SU-DHL-6 (cell line): Measurements from ENCODE around the gene ITPK1.
"Not testable (repeated sequence)": the region's sequence is repeated elsewhere in the genome, so short reads cannot be mapped to it uniquely, and the experiment has no call there.

ENCODE experiments used
- H2AFZ ChIP-seq: fragments of 200-600 bp; sonication (generic); 2 replicates; pipeline ENCODE4 v1.6.1; 2014; ENCODE audit warnings: low read depth, mild to moderate bottlenecking, moderate library complexity, mixed read lengths, antibody characterized with exemption, low read length; ENCODE audit not compliant: severe bottlenecking
- H3F3A ChIP-seq: fragments of 200-600 bp; shearing (Covaris generic); 2 replicates; pipeline ENCODE4 v1.6.0; 2016; ENCODE audit warnings: antibody characterized with exemption, mild to moderate bottlenecking; ENCODE audit not compliant: insufficient read depth
- H3K27ac ChIP-seq: fragments of 200-600 bp; sonication (generic); 2 replicates; pipeline ENCODE4 v1.5.1; 2016; ENCODE audit warnings: low read depth, mild to moderate bottlenecking, low read length, moderate library complexity, mixed read lengths
- H3K27me3 ChIP-seq: fragments of 200-600 bp; sonication (generic), shearing (Covaris generic); 2 replicates; pipeline ENCODE4 v1.6.0; 2014; ENCODE audit warnings: mild to moderate bottlenecking, low read length
- H3K36me3 ChIP-seq: fragments of 200-600 bp; sonication (generic); 2 replicates; pipeline ENCODE4 v1.6.1; 2014; ENCODE audit warnings: mild to moderate bottlenecking, low read length, mixed read lengths
- H3K4me2 ChIP-seq: fragments of 300-600, 200-600 bp; shearing (Covaris generic), sonication (generic); 2 replicates; pipeline ENCODE4 v1.6.0; 2014; ENCODE audit warnings: low read length, low read depth, mild to moderate bottlenecking; ENCODE audit not compliant: poor library complexity, severe bottlenecking
- H3K4me3 ChIP-seq: fragments of 200-600 bp; sonication (generic); 2 replicates; pipeline ENCODE4 v1.5.1; 2014; ENCODE audit warnings: antibody characterized with exemption, low read length, mild to moderate bottlenecking, mixed read lengths; ENCODE audit not compliant: insufficient read depth, poor library complexity, severe bottlenecking
- H3K79me2 ChIP-seq: fragments of 200-600 bp; sonication (generic); 2 replicates; pipeline ENCODE4 v1.6.1; 2014; ENCODE audit warnings: mild to moderate bottlenecking, low read length, moderate library complexity; ENCODE audit not compliant: insufficient read depth
- H3K9ac ChIP-seq: fragments of 200-600 bp; sonication (generic); 2 replicates; pipeline ENCODE4 v1.7.0; 2014; ENCODE audit warnings: mild to moderate bottlenecking, low read length
- H3K9me2 ChIP-seq: fragments of 200-600 bp; sonication (generic); replicated peaks from 2 replicates; pipeline ENCODE4 v1.6.1; 2014; ENCODE audit warnings: low read length; ENCODE audit not compliant: insufficient read depth
- H3K9me3 ChIP-seq: fragments of 200-600 bp; sonication (generic); 2 replicates; pipeline ENCODE4 v1.6.1; 2014; ENCODE audit warnings: low read length, mixed read lengths; ENCODE audit not compliant: insufficient read depth
- H4K20me1 ChIP-seq: fragments of 200-600 bp; sonication (generic); 2 replicates; pipeline ENCODE4 v1.6.1; 2014; ENCODE audit warnings: low read depth, mild to moderate bottlenecking, antibody characterized with exemption, low read length, moderate library complexity, mixed read lengths
- EZH2phosphoT487 ChIP-seq: fragments of 200-600 bp; sonication (generic), shearing (Covaris generic); conservative IDR thresholded peaks from 2 replicates; pipeline ENCODE4 v1.6.1; 2018; ENCODE audit warnings: mild to moderate bottlenecking, antibody characterized with exemption, low read length, moderate library complexity, mixed read lengths
- TF ChIP-seq, protein P1 (sequence below): fragments of 200-600 bp; sonication (generic); IDR thresholded peaks from one replicate; pipeline ENCODE4 v1.5.1; 2017; ENCODE audit warnings: antibody characterized with exemption, mild to moderate bottlenecking, low read length, moderate library complexity; ENCODE audit not compliant: insufficient read depth, poor library complexity, severe bottlenecking

ITPK1 gene

DNA sequence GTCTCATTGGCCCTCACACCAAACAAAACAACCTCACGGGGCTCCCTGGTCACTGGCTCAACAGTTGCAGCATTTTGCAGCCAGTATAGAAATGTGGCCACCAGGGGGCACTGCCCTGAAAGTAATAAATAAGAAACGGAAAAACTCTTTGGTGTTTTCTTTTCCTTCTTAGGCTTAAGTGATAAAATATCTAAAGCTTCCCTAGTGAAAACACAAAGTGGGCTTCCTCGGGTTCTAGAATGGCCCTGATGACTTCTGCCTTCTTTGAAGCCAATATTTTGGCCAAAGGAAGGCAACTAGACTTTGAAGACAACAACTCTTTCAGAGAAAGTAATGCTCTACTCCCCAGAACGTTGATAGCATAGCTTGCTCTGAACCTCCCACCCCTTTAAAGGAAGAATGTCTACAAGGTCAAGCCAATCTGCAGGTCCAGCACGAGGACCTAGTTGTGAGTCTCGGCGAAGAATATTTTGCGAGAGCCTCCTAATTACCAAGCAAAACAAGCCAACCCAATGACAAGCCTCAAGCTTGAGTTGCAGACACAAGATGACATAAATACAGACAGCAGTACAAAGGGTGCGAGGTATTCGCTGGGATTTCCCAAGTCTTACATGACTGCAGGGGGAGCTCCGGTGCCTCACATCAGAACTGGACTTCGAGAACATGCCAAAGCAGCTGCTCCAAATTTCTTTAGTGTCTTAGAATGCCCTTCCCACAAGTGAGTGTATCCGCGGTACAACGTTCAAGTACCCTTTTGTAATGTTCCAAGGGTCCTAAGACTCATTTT is 2.6 kb downstream of the ITPK1 start:
- Histone ChIP-seq H3K4me2 (peak overlapping the region; percentile 42), H3K9ac (no peak overlapping the region), H3F3A (no peaks in the 10 kb centered on the region), H3K36me3 (no peaks in the 10 kb centered on the region), H3K27ac (no peak overlapping the region), H3K27me3 (no peaks in the 10 kb centered on the region), H4K20me1 (no peaks in the 10 kb centered on the region), H3K4me3 (no peak overlapping the region), H2AFZ (no peak overlapping the region), H3K9me2 (no peaks in the 10 kb centered on the region), H3K9me3 (no peaks in the 10 kb centered on the region), H3K79me2 (no peaks in the 10 kb centered on the region)
- TF ChIP-seq, protein P1, sequence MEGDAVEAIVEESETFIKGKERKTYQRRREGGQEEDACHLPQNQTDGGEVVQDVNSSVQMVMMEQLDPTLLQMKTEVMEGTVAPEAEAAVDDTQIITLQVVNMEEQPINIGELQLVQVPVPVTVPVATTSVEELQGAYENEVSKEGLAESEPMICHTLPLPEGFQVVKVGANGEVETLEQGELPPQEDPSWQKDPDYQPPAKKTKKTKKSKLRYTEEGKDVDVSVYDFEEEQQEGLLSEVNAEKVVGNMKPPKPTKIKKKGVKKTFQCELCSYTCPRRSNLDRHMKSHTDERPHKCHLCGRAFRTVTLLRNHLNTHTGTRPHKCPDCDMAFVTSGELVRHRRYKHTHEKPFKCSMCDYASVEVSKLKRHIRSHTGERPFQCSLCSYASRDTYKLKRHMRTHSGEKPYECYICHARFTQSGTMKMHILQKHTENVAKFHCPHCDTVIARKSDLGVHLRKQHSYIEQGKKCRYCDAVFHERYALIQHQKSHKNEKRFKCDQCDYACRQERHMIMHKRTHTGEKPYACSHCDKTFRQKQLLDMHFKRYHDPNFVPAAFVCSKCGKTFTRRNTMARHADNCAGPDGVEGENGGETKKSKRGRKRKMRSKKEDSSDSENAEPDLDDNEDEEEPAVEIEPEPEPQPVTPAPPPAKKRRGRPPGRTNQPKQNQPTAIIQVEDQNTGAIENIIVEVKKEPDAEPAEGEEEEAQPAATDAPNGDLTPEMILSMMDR, result peak; percentile 57
- TF ChIP-seq EZH2phosphoT487, result no peak

DNA sequence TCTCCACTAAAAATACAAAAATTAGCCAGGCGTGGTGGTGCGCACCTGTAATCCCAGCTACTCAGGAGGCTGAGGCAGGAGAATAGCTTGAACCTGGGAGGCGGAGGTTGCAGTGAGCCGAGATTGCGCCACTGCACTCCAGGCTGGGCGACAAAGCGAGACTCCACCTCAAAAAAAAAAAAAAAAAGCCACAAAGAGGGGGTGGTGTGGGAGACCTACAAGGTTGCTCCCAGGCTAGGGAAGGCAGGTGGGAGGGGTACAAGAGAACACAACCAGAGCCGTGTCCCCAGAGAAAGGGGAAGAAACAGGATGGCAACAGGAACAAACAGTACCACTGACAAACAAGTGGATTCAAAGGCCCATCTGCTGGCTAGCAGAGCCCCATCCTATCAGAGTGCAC is 4.2 kb downstream of the ITPK1 start:
- H3K9me3 ChIP-seq, H3K79me2 ChIP-seq, H3K4me3 ChIP-seq, H4K20me1 ChIP-seq, H3K9ac ChIP-seq, H3K27ac ChIP-seq, H2AFZ ChIP-seq, H3K4me2 ChIP-seq, H3K27me3 ChIP-seq, H3K9me2 ChIP-seq, H3F3A ChIP-seq, H3K36me3 ChIP-seq: not testable (repeated sequence)

DNA sequence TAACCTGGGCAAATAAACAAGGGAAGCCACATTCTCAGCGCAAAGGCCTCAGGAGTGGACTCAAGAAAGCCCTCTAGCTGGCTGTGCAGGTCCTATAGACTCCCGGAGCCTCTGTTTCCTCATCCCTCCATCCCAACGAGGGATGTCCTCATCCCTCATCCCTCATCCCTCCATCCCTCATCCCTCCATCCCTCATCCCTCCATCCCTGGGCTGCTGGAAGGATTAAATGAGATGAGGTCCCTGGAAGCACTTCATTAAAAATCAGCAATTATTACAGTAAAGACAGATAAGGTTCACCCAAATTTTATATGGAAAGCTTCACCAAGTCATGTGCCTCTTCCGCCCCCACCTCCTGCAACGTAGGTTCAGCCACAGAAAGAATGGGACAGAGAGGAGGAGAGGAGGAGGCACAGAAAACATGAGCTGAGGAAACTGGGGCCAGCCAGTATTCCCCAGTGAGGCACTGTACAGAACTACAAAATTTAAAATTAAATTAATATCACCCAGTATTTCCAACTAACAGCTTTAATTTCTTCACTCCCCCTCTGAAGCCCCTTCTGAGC is 4.8 kb downstream of the ITPK1 start:
- Histone ChIP-seq H2AFZ (no peak overlapping the region), H3K4me2 (no peak overlapping the region), H3K27ac (no peak overlapping the region), H3K36me3 (no peaks in the 10 kb centered on the region), H3K27me3 (no peaks in the 10 kb centered on the region), H3F3A (no peaks in the 10 kb centered on the region), H3K4me3 (no peak overlapping the region), H4K20me1 (no peaks in the 10 kb centered on the region), H3K79me2 (no peaks in the 10 kb centered on the region), H3K9me2 (no peaks in the 10 kb centered on the region), H3K9me3 (no peaks in the 10 kb centered on the region), H3K9ac (no peak overlapping the region)
- no peak for TF ChIP-seq EZH2phosphoT487
- TF ChIP-seq, protein P1, result no peak
